H1 (cell line): ENCODE data around the gene CGNL1. TPM values are rescaled to one million over a fixed set of nuclear protein-coding genes. Genes with fewer than 3 reads are reported as not detected.

Experiments
- CTCF ChIA-PET: fragments of 300-600 bp; sonication (Branson Sonifier 250); formaldehyde crosslinking; loops from one replicate; lab custom pipeline; 2021; ENCODE audit not compliant: partially characterized antibody; lab: Charles Lee
- POLR2A ChIA-PET: fragments of 300-600 bp; sonication (Branson Sonifier 250); formaldehyde crosslinking; loops from one replicate; lab custom pipeline; 2021; ENCODE audit warnings: inconsistent platforms; ENCODE audit not compliant: partially characterized antibody; lab: Charles Lee
- DNase-seq, 2 experiments: peaks; one replicate each; pipeline versions ENCODE4 v3.0.0 to v3.0.0-alpha.2; 2010 to 2022; ENCODE audit warnings: low spot score in 2 of 2, low read depth in 1 of 2, mixed read lengths in 1 of 2
- FAIRE-seq: peaks from 2 replicates; lab custom pipeline; 2011; peaks lifted over from hg19 to GRCh38; lab: Jason Lieb, UNC
- H2AFZ ChIP-seq: 2 replicates; pipeline ENCODE4 v1.8.1; 2012; ENCODE audit warnings: low read length, inconsistent platforms
- H2AK5ac ChIP-seq: 2 replicates; pipeline ENCODE4 v1.6.1; 2013; ENCODE audit warnings: low read depth, low read length
- H2BK120ac ChIP-seq: replicated peaks from 2 replicates; pipeline ENCODE3; 2013; ENCODE audit warnings: low read depth, low read length, inconsistent platforms
- H2BK12ac ChIP-seq: 2 replicates; pipeline ENCODE4 v1.6.1; 2013; ENCODE audit warnings: low read depth, low read length
- H2BK15ac ChIP-seq: 2 replicates; pipeline ENCODE4 v1.6.1; 2013; ENCODE audit warnings: low read length
- H2BK20ac ChIP-seq: 2 replicates; pipeline ENCODE4 v1.6.1; 2013; ENCODE audit warnings: low read length
- H2BK5ac ChIP-seq: 2 replicates; pipeline ENCODE4 v1.6.1; 2013; ENCODE audit warnings: low read depth, low read length
- H3K14ac ChIP-seq: 2 replicates; pipeline ENCODE4 v1.6.1; 2013; ENCODE audit warnings: inconsistent platforms; ENCODE audit not compliant: insufficient read length
- H3K18ac ChIP-seq: 2 replicates; pipeline ENCODE4 v1.6.1; 2013; ENCODE audit warnings: low read length; ENCODE audit errors: extremely low read depth
- H3K23ac ChIP-seq: 2 replicates; pipeline ENCODE4 v1.6.1; 2013; ENCODE audit warnings: inconsistent platforms; ENCODE audit not compliant: insufficient read length
- H3K23me2 ChIP-seq: 2 replicates; pipeline ENCODE4 v1.6.1; 2013; ENCODE audit warnings: low read depth, low read length
- H3K27ac ChIP-seq: 2 replicates; pipeline ENCODE4 v1.6.1; 2011; ENCODE audit warnings: low read depth, low read length, inconsistent platforms
- H3K27me3 ChIP-seq, 4 experiments: replicated peaks in 1 of 4; 1 replicate in 1 of 4; 2 replicates in 3 of 4; pipeline versions ENCODE4 v1.6.1 to v1.8.1; 2011 to 2013; ENCODE audit warnings: low read length in 3 of 4, mild to moderate bottlenecking in 3 of 4, inconsistent platforms in 2 of 4, mixed read lengths in 2 of 4, moderate library complexity in 1 of 4; ENCODE audit not compliant: control insufficient read depth in 3 of 4, insufficient read depth in 3 of 4; ENCODE audit errors: extremely low read depth in 1 of 4
- H3K36me3 ChIP-seq, 4 experiments: 2 replicates each; pipeline versions ENCODE4 v1.6.1 to v1.8.1; 2011 to 2013; ENCODE audit warnings: mild to moderate bottlenecking in 4 of 4, low read length in 3 of 4, moderate library complexity in 2 of 4, control low read depth in 1 of 4, inconsistent platforms in 1 of 4; ENCODE audit not compliant: insufficient read depth in 4 of 4, control insufficient read depth in 2 of 4
- H3K4ac ChIP-seq: replicated peaks from 2 replicates; pipeline ENCODE3; 2013; ENCODE audit warnings: low read length, low read depth, mixed read lengths, inconsistent platforms; ENCODE audit not compliant: insufficient read length
- H3K4me1 ChIP-seq, 4 experiments: replicated peaks in 1 of 4; 1 replicate in 1 of 4; 2 replicates in 3 of 4; pipeline versions ENCODE4 v1.6.1 to v1.8.1; 2011 to 2013; ENCODE audit warnings: low read length in 3 of 4, inconsistent platforms in 2 of 4, mixed read lengths in 1 of 4; ENCODE audit not compliant: insufficient read depth in 4 of 4, control insufficient read depth in 3 of 4
- H3K4me2 ChIP-seq, 2 experiments: 2 replicates each; pipeline versions ENCODE4 v1.6.1 to v1.8.1; 2011 to 2013; ENCODE audit warnings: low read depth in 2 of 2, low read length in 2 of 2, control low read depth in 1 of 2, inconsistent platforms in 1 of 2, mild to moderate bottlenecking in 1 of 2; ENCODE audit not compliant: insufficient read depth in 1 of 2
- H3K4me3 ChIP-seq, 4 experiments: fragments of 200-600, 300-600 bp in 1 of 4; sonication (generic), shearing (Covaris generic), sonication (Bioruptor Twin) in 1 of 4; 2 replicates each; pipeline versions ENCODE4 v1.5.1 to v1.8.1; 2011 to 2016; ENCODE audit warnings: low read length in 4 of 4, low read depth in 3 of 4, control low read depth in 2 of 4, inconsistent platforms in 2 of 4, mild to moderate bottlenecking in 2 of 4, mixed read lengths in 1 of 4, moderate library complexity in 1 of 4; ENCODE audit not compliant: insufficient read depth in 2 of 4; ENCODE audit errors: extremely low read depth in 1 of 4
- H3K56ac ChIP-seq: replicated peaks from 2 replicates; pipeline ENCODE3; 2013; ENCODE audit warnings: low read depth, mild to moderate bottlenecking, mixed read lengths, low read length, inconsistent platforms; ENCODE audit not compliant: insufficient read length
- H3K79me1 ChIP-seq: 2 replicates; pipeline ENCODE4 v1.6.1; 2013; ENCODE audit warnings: low read depth, low read length, control low read depth
- H3K79me2 ChIP-seq, 2 experiments: 2 replicates each; pipeline versions ENCODE4 v1.6.1 to v1.8.1; 2012 to 2013; ENCODE audit warnings: low read length in 2 of 2, mild to moderate bottlenecking in 2 of 2, inconsistent platforms in 1 of 2; ENCODE audit not compliant: insufficient read depth in 2 of 2, control insufficient read depth in 1 of 2
- H3K9ac ChIP-seq, 4 experiments: replicated peaks in 1 of 4; 1 replicate in 1 of 4; 2 replicates in 3 of 4; pipeline versions ENCODE4 v1.6.1 to v1.8.1; 2011 to 2013; ENCODE audit warnings: low read depth in 3 of 4, low read length in 3 of 4, control low read depth in 2 of 4, mild to moderate bottlenecking in 2 of 4, moderate library complexity in 2 of 4, inconsistent platforms in 1 of 4; ENCODE audit errors: extremely low read depth in 1 of 4
- H3K9me3 ChIP-seq, 2 experiments: 2 replicates each; pipeline versions ENCODE4 v1.6.1 to v1.8.1; 2012 to 2013; ENCODE audit warnings: mild to moderate bottlenecking in 2 of 2, moderate library complexity in 2 of 2, control low read depth in 1 of 2, inconsistent platforms in 1 of 2, low read depth in 1 of 2, low read length in 1 of 2, mixed read lengths in 1 of 2; ENCODE audit not compliant: insufficient read depth in 2 of 2
- H4K20me1 ChIP-seq, 2 experiments: replicated peaks in 1 of 2; 2 replicates each; pipeline versions ENCODE3 to v1.8.1; 2011 to 2013; ENCODE audit warnings: inconsistent platforms in 2 of 2, low read length in 2 of 2, mild to moderate bottlenecking in 1 of 2; ENCODE audit not compliant: insufficient read depth in 2 of 2, control insufficient read depth in 1 of 2
- H4K5ac ChIP-seq: 2 replicates; pipeline ENCODE4 v1.6.1; 2013; ENCODE audit warnings: low read length, low read depth, mixed read lengths, inconsistent platforms; ENCODE audit not compliant: insufficient read length
- H4K8ac ChIP-seq: 2 replicates; pipeline ENCODE4 v1.8.0; 2013; ENCODE audit warnings: mild to moderate bottlenecking, moderate library complexity, low read length, inconsistent platforms; ENCODE audit not compliant: insufficient read depth; ENCODE audit errors: extremely low read depth
- H4K91ac ChIP-seq: replicated peaks from 2 replicates; pipeline ENCODE3; 2013; ENCODE audit warnings: low read length, mixed read lengths, inconsistent platforms; ENCODE audit not compliant: insufficient read length
- ASH2L ChIP-seq: fragments of 200-600, 300-600 bp; sonication (generic); IDR thresholded peaks from one replicate; pipeline ENCODE4 v1.7.1; 2017; ENCODE audit warnings: low read length
- BCL11A ChIP-seq, 2 experiments: IDR thresholded peaks; one replicate each; pipeline ENCODE4 v1.6.1; 2011; ENCODE audit warnings: low read depth in 2 of 2, low read length in 2 of 2, mild to moderate bottlenecking in 2 of 2
- CBX8 ChIP-seq: fragments of 300-800, 300-1000 bp; sonication (generic); IDR thresholded peaks from 2 replicates; pipeline ENCODE4 v1.7.1; 2016; ENCODE audit warnings: low read depth, low read length, borderline replicate concordance
- CEBPB ChIP-seq: IDR thresholded peaks from 2 replicates; pipeline ENCODE4 v1.6.1; 2012; ENCODE audit warnings: low read depth, low read length
- KDM1A ChIP-seq: fragments of 200-600, 300-600 bp; sonication (generic); IDR thresholded peaks from 2 replicates; pipeline ENCODE4 v1.7.1; 2016; ENCODE audit warnings: mild to moderate bottlenecking, low read length, borderline replicate concordance
- KDM4A ChIP-seq: IDR thresholded peaks from one replicate; pipeline ENCODE4 v1.7.1; 2012; ENCODE audit warnings: low read depth, mild to moderate bottlenecking, moderate library complexity, low read length, inconsistent platforms; ENCODE audit not compliant: severe bottlenecking
- RFX5 ChIP-seq: IDR thresholded peaks from 2 replicates; pipeline ENCODE4 v1.6.1; 2011; ENCODE audit warnings: low read depth, low read length, improper control_type of control experiment, borderline replicate concordance
- SIX5 ChIP-seq: IDR thresholded peaks from 2 replicates; pipeline ENCODE4 v1.6.1; 2011; ENCODE audit warnings: mild to moderate bottlenecking, low read depth, low read length
- SUZ12 ChIP-seq: fragments of 200-600 bp; sonication (generic); IDR thresholded peaks from 2 replicates; pipeline ENCODE4 v1.6.1; 2012; ENCODE audit warnings: mild to moderate bottlenecking, inconsistent platforms, low read length, moderate library complexity, mixed read lengths
- YY1 ChIP-seq: IDR thresholded peaks from 2 replicates; pipeline ENCODE4 v1.6.1; 2011; ENCODE audit warnings: low read depth, mild to moderate bottlenecking, low read length
- WGBS, 2 experiments: shearing (Covaris generic) in 1 of 2; methylation state at CpG; one replicate each; pipeline versions ENCODE4 v1.1.6 to v1.1.7; 2013 to 2015; ENCODE audit warnings: low lambda C conversion rate in 2 of 2, mixed read lengths in 2 of 2, inconsistent platforms in 1 of 2, low coverage in 1 of 2, missing lambda C conversion rate in 1 of 2; ENCODE audit not compliant: insufficient replicate concordance in 2 of 2, insufficient coverage in 1 of 2, insufficient read length in 1 of 2; ENCODE audit errors: extremely low coverage in 1 of 2, missing lambda C conversion rate in 1 of 2; 5-methylcytosine and 5-hydroxymethylcytosine counted together
- polyA plus RNA-seq, 7 experiments: library from polyadenylated mRNA; depleted of rRNA in 3 of 7; stranded (reverse) in 5 of 7; unstranded in 2 of 7; fragments of >200 nt in 5 of 7; fragments of 200-250 nt in 2 of 7; gene quantifications; 1 replicate in 5 of 7; 2 replicates in 1 of 7; 4 replicates in 1 of 7; pipeline versions ENCODE4 v1.2.1 to v1.2.3, GENCODE V29; 2011 to 2013; ENCODE audit warnings: missing spikeins in 2 of 7, mixed read lengths in 2 of 7
- total RNA-seq: library from RNA; stranded (reverse); fragmentation: NEBNext Ultra II Directional; extraction: Animal tissue kit (Norgen Biotek cat#: 25700); gene quantifications from 2 replicates; pipeline ENCODE4 v1.2.1, GENCODE V29; 2021
- TF ChIP-seq, protein P1 (sequence below): IDR thresholded peaks from 2 replicates; pipeline ENCODE4 v1.6.1; 2012; ENCODE audit warnings: low read length, inconsistent platforms
- TF ChIP-seq, protein P2 (sequence below): IDR thresholded peaks from 2 replicates; pipeline ENCODE4 v1.6.1; 2011; ENCODE audit warnings: low read depth, mild to moderate bottlenecking, low read length; ENCODE audit not compliant: insufficient read depth

Gene CGNL1
- total and polyA plus RNA-seq, 2 of the 8 experiments (the other 6 are each of a cell fraction or from before 2014, with no cell fraction given), result 21.8 to 75.6 TPM

- H3K14ac ChIP-seq, result no peak overlapping the region
- no peak overlapping the region for H2BK120ac ChIP-seq
- FAIRE-seq, result no peak
- H2BK5ac ChIP-seq, result no peak overlapping the region
- no peak overlapping the region for H4K5ac ChIP-seq
- no peak overlapping the region for H4K91ac ChIP-seq
- no peak overlapping the region for H2BK20ac ChIP-seq
- H3K9me3 ChIP-seq, result no peaks in the 10 kb centered on the region
- H3K79me1 ChIP-seq, result no peaks in the 10 kb centered on the region
- 100% methylated on average over 4 of the region's 4 CpGs; no CpG with 5 or more reads in 1 of the 2 experiments for WGBS, 2 experiments
- no peak overlapping the region for H3K18ac ChIP-seq
- no peak overlapping the region for H3K56ac ChIP-seq
- ChIA-PET POLR2A (no interaction called here), CTCF (interaction anchor here (0.5 to 3.1 kb wide), 7 partner anchors 18 to 684 kb away, joined by 3 to 20 read pairs (median 3); no protein-coding TSS in a partner anchor)
- no peak for DNase-seq
- no peaks in the 10 kb centered on the region for H3K27me3 ChIP-seq
- H4K8ac ChIP-seq, result no peak overlapping the region
- H3K9ac ChIP-seq, result no peak overlapping the region
- H3K23me2 ChIP-seq, result no peaks in the 10 kb centered on the region; the same call in 1 of the 2 replicates
- H3K4me3 ChIP-seq, result no peak overlapping the region
- peaks cover 0 to 2% of the 10 kb centered on the region in 2 experiments; a peak in 1 of 4 replicates for H3K79me2 ChIP-seq
- no peak overlapping the region for H2BK12ac ChIP-seq
- no peak overlapping the region for H2AK5ac ChIP-seq
- H3K23ac ChIP-seq, result no peak overlapping the region
- no peak overlapping the region for H3K27ac ChIP-seq
- no peak overlapping the region for H2AFZ ChIP-seq
- no peak overlapping the region for H3K4ac ChIP-seq
- H3K4me2 ChIP-seq, result no peak overlapping the region
- no peaks in the 10 kb centered on the region for H4K20me1 ChIP-seq
- no peak overlapping the region for H2BK15ac ChIP-seq
- H3K36me3 ChIP-seq, result peaks cover 0 to 2% (median 0%) of the 10 kb centered on the region in 4 experiments; a peak in 1 of 8 replicates
- peaks cover 0 to 8% (median 4%) of the 10 kb centered on the region in 4 experiments; a peak in 5 of 7 replicates for H3K4me1 ChIP-seq
- no peak for TF ChIP-seq SUZ12
- TF ChIP-seq, protein P1, sequence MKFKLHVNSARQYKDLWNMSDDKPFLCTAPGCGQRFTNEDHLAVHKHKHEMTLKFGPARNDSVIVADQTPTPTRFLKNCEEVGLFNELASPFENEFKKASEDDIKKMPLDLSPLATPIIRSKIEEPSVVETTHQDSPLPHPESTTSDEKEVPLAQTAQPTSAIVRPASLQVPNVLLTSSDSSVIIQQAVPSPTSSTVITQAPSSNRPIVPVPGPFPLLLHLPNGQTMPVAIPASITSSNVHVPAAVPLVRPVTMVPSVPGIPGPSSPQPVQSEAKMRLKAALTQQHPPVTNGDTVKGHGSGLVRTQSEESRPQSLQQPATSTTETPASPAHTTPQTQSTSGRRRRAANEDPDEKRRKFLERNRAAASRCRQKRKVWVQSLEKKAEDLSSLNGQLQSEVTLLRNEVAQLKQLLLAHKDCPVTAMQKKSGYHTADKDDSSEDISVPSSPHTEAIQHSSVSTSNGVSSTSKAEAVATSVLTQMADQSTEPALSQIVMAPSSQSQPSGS, result no peak
- TF ChIP-seq KDM1A, result no peak
- TF ChIP-seq BCL11A (IDR thresholded peaks at IDR 0.05; ENCODE audit: low read depth in 2 of 2, low read length in 2 of 2), result no peak
- no peak for TF ChIP-seq CEBPB
- no peak for TF ChIP-seq YY1
- no peak for TF ChIP-seq SIX5
- TF ChIP-seq RFX5, result no peak
- TF ChIP-seq, protein P2, sequence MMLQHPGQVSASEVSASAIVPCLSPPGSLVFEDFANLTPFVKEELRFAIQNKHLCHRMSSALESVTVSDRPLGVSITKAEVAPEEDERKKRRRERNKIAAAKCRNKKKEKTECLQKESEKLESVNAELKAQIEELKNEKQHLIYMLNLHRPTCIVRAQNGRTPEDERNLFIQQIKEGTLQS, result no peak
- TF ChIP-seq CBX8, result no peak
- TF ChIP-seq ASH2L, result no peak
- TF ChIP-seq KDM4A, result no peak
Observed at GRCh38 chr15:57509965-57510364, 133.7 kb downstream of the CGNL1 start.
